Mammary epithelial cell (primary cell): Measurements from ENCODE around the gene WIF1.

Source experiments
- CTCF ChIP-seq, 2 donors: IDR thresholded peaks in 1 of 2; conservative IDR thresholded peaks in 1 of 2; 2 replicates each; pipeline ENCODE4 v1.5.1; 2011 to 2012; ENCODE audit warnings: inconsistent platforms in 2 of 2, low read length in 2 of 2, mild to moderate bottlenecking in 2 of 2, control low read depth in 1 of 2, low read depth in 1 of 2; ENCODE audit not compliant: insufficient read depth in 1 of 2; ENCODE audit errors: extremely low read depth in 1 of 2
- EZH2 ChIP-seq: IDR thresholded peaks from 2 replicates; pipeline ENCODE4 v1.6.1; 2012; ENCODE audit warnings: low read length, inconsistent platforms, borderline replicate concordance

GRCh38 chr12:65170209-65170881 lies 49.2 kb upstream of the WIF1 start:
- TF ChIP-seq CTCF (conservative IDR thresholded peaks at IDR 0.05 in 1 of 2, IDR thresholded peaks at IDR 0.05 in 1 of 2; ENCODE audit: extremely low read depth in 1 of 2, insufficient read depth in 1 of 2, low read depth in 1 of 2, low read length in 2 of 2) (no peak), EZH2 (no peak)
